Esophagus muscularis mucosa (tissue), 4 donors: ENCODE measurements around the gene HMGA1.

Experiments used
- EP300 ChIP-seq: sonication (generic); formaldehyde crosslinking; IDR thresholded peaks from one replicate; pipeline ENCODE4 v1.6.1; 2017; ENCODE audit warnings: antibody characterized with exemption
- POLR2A ChIP-seq: fragments of 450-650 bp; IDR thresholded peaks from one replicate; pipeline ENCODE4 v1.6.1; 2017; ENCODE audit warnings: antibody characterized with exemption, moderate library complexity, mild to moderate bottlenecking, low read depth
- POLR2AphosphoS5 ChIP-seq, 2 donors: sonication (generic); formaldehyde crosslinking; IDR thresholded peaks; one replicate each; pipeline ENCODE4 v1.6.1; 2017; ENCODE audit warnings: antibody characterized with exemption in 2 of 2
- TF ChIP-seq, protein P1 (sequence below), 3 experiments: fragments of 200-600 bp in 2 of 3; fragments of 450-650 bp in 1 of 3; sonication (generic) in 2 of 3; IDR thresholded peaks; one replicate each; pipeline ENCODE4 v1.5.1; 2017 to 2019; ENCODE audit warnings: antibody characterized with exemption in 3 of 3, mild to moderate bottlenecking in 2 of 3, moderate library complexity in 1 of 3

DNA sequence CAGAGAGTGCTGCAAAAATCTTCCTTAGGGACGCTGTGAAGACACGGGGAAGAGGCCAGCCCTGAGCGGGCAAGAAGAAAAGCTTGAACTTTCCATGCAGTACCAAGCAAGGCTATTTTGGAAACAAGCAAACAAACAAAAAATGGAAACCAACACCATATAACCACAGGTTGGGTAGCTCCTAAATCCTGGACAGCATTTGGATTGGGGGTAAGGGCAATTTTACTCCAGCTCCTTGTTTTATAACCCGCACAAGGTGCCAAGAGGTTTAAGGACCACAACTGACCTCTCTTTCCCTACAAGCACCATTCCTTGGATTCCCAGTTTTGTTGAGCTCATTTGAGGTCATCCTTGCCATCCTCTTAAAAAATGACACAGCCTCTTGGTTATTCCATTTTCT lies 43.5 kb downstream of the HMGA1 start:
- TF ChIP-seq, protein P1, sequence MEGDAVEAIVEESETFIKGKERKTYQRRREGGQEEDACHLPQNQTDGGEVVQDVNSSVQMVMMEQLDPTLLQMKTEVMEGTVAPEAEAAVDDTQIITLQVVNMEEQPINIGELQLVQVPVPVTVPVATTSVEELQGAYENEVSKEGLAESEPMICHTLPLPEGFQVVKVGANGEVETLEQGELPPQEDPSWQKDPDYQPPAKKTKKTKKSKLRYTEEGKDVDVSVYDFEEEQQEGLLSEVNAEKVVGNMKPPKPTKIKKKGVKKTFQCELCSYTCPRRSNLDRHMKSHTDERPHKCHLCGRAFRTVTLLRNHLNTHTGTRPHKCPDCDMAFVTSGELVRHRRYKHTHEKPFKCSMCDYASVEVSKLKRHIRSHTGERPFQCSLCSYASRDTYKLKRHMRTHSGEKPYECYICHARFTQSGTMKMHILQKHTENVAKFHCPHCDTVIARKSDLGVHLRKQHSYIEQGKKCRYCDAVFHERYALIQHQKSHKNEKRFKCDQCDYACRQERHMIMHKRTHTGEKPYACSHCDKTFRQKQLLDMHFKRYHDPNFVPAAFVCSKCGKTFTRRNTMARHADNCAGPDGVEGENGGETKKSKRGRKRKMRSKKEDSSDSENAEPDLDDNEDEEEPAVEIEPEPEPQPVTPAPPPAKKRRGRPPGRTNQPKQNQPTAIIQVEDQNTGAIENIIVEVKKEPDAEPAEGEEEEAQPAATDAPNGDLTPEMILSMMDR (IDR thresholded peaks at IDR 0.05), result no peak
- TF ChIP-seq POLR2A (no peak), EP300 (no peak), POLR2AphosphoS5 (IDR thresholded peaks at IDR 0.05) (no peak)
